K562 (cell line): ENCODE measurements around the gene CCDC88A.

ENCODE experiments used
- POLR2A ChIP-seq: fragments of 450-650 bp; conservative IDR thresholded peaks from 2 replicates; pipeline ENCODE4 v1.6.1; 2016
- XRCC3 ChIP-seq: fragments of 450-650 bp; IDR thresholded peaks from 2 replicates; pipeline ENCODE4 v1.6.1; 2017; ENCODE audit warnings: mild to moderate bottlenecking, moderate library complexity

- TF ChIP-seq POLR2A (no peak), XRCC3 (no peak)
Observed at GRCh38 chr2:55269645-55269990, 150.0 kb downstream of the CCDC88A start.
